Smooth muscle cell of the coronary artery (primary cell): ENCODE results near the gene AMIGO2. TPM values are rescaled to one million over a fixed set of nuclear protein-coding genes. Genes with fewer than 3 reads are reported as not detected.

Experiments
- total RNA-seq: library from RNA; depleted of rRNA; stranded (reverse); fragments of >200 nt; gene quantifications from 2 replicates; pipeline ENCODE4 v1.2.3, GENCODE V29; 2014; ENCODE audit warnings: low replicate concordance

Gene AMIGO2
- 0.82 and 123 TPM in 2 replicates for total RNA-seq

GRCh38 chr12:47079468-47079980, at the start of gene AMIGO2, which contains the start of gene PCED1B:
Gene AMIGO2, minus strand, starts transcription at chr12:47079959. Its CDS starts 957 bp downstream, at chr12:47079002.
Gene PCED1B, plus strand, starts transcription at chr12:47079621. Its CDS starts 155,443 bp downstream, at chr12:47235064.

Other genes starting within 250 kb of the AMIGO2 start
- gene PCED1B, start 338 bp downstream of the AMIGO2 start, total RNA-seq: 0.12 and 1.2 TPM in 2 replicates